Occipital lobe (tissue), 2 donors: ENCODE measurements around the gene MLF2. TPM values are rescaled to one million over a fixed set of nuclear protein-coding genes. Genes with fewer than 3 reads are reported as not detected.
A peak's percentile ranks its signal among the peaks of the same experiment; 100 is the strongest.
"Not testable (repeated sequence)": the region's sequence is repeated elsewhere in the genome, so short reads cannot be mapped to it uniquely, and the experiment has no call there.

ENCODE experiments used
- DNase-seq: peaks from one replicate; lab custom pipeline; 2025; lab: John Stamatoyannopoulos, UW
- total RNA-seq: library from RNA; depleted of rRNA; stranded (reverse); fragments of >200 nt; gene quantifications from one replicate; pipeline ENCODE4 v1.2.3, GENCODE V29; 2014

The MLF2 gene
- total RNA-seq, 1 donor from 2014 or later: 81.4 TPM

- peak; percentile 50 for DNase-seq
These were observed 17.3 kb downstream of the MLF2 start for GRCh38 chr12:6735448-6736191.

- no peak for DNase-seq
These were observed 18.2 kb downstream of the MLF2 start for GRCh38 chr12:6734506-6735387.

- no peak for DNase-seq
These were observed 22.8 kb downstream of the MLF2 start for GRCh38 chr12:6730169-6730568.

- no peak for DNase-seq
These were observed 23.8 kb downstream of the MLF2 start for GRCh38 chr12:6729186-6729585.

- no peak for DNase-seq
These were observed 27.6 kb downstream of the MLF2 start for GRCh38 chr12:6725350-6725749.

- DNase-seq: no peak
These were observed 28.5 kb downstream of the MLF2 start for GRCh38 chr12:6724409-6724797.

GRCh38 chr12:6723607-6724408 lies 29.1 kb downstream of the MLF2 start, which contains the start of gene COPS7A:
Gene COPS7A (plus strand): TSS chr12:6724046. CDS start chr12:6724657, 611 bp downstream.
- peak; percentile 98 for DNase-seq

GRCh38 chr12:6722863-6723262 lies 30.1 kb downstream of the MLF2 start:
- DNase-seq: no peak

- DNase-seq: no peak
These were observed 36.0 kb downstream of the MLF2 start for GRCh38 chr12:6716874-6717437.

- DNase-seq: not testable (repeated sequence)
These were observed 36.7 kb downstream of the MLF2 start for GRCh38 chr12:6716031-6716873.

GRCh38 chr12:6708960-6709394 lies 44.0 kb downstream of the MLF2 start:
- DNase-seq: no peak

- DNase-seq: not testable (repeated sequence)
These were observed 44.6 kb downstream of the MLF2 start for GRCh38 chr12:6708351-6708750.

- no peak for DNase-seq
These were observed 49.3 kb downstream of the MLF2 start for GRCh38 chr12:6703631-6704030.

GRCh38 chr12:6701078-6701768 lies 51.7 kb downstream of the MLF2 start:
- no peak for DNase-seq

GRCh38 chr12:6700646-6701051 lies 52.3 kb downstream of the MLF2 start, which contains the start of gene PIANP:
Gene PIANP (minus strand): TSS chr12:6700815. CDS start chr12:6698061, 2,754 bp downstream.
- peak; percentile 47 for DNase-seq

- DNase-seq: no peak
These were observed 52.8 kb downstream of the MLF2 start for GRCh38 chr12:6699989-6700645.

- DNase-seq: no peak
These were observed 53.5 kb downstream of the MLF2 start for GRCh38 chr12:6699259-6699988.

GRCh38 chr12:6698352-6699046 lies 54.4 kb downstream of the MLF2 start:
- no peak for DNase-seq
